Cortex of kidney (tissue), 1 donor: Measurements from ENCODE around the gene STK32C.
"Not testable (repeated sequence)": the region's sequence is repeated elsewhere in the genome, so short reads cannot be mapped to it uniquely, and the experiment has no call there.

Experiments used
- DNase-seq: peaks from one replicate; lab custom pipeline; 2025; lab: John Stamatoyannopoulos, UW

The STK32C gene

DNA sequence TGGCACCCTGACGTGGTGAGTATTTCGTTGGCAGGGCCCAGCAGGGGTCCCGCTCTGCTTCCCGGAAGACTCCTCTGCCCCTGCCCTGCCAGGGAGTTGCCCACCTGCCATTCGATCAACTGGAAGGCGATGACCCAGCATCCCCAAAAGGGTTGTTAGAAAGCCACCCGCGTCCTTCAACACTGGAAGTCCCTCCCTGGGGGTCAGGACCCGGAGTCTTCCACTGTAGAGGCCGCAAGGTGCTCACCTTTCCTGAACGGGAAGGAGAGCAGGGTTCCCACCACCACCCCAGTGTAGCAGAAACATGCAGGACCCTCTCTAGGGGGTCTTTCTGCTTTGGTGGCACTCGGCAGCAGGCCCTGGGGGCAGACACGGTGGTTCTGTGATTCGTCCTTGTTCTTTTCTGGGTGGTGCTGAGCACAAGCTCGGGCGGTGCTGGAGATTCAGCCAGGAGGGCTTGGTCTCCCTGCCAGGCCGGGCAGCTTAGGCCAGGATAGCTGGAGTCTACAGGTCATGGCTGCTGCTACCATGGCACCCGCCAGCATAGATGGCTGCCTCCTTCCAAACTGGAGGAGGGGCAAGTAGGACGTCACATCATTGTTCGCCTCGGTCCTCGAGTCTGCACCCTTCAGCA is 140.6 kb downstream of the STK32C start:
- DNase-seq: no peak

- DNase-seq: no peak
Observed at GRCh38 chr10:132166216-132166950, 141.4 kb downstream of the STK32C start.

DNA sequence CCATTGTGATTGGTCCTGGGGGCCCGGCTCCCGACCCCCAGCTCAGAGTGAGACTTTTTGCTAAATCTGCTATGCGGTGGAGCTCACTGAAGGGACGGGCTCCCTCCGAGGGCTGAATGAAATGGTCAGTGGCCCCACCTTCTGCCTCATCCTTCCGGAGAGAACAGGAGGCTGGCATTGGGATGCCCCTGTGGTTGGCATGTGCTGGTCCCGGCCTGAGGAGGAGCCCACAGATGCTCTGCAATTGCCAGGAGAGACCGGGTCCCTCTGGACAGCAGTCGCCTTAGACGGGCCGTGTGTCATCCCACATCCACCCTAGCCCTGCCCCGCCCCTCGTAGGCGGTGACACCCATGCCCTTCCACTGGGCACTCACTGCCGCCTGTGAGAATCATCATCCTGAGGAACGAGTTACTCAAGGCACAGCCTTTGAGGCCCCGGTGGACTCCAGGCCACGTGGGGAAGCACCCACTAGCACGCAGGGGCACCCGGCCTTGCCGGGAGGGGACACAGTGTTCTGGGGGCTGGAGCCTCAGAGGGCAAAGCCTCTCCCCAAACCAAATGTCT is 142.3 kb downstream of the STK32C start:
- no peak for DNase-seq

- DNase-seq: no peak
Observed at GRCh38 chr10:132164761-132165278, 142.9 kb downstream of the STK32C start.

GRCh38 chr10:132163826-132164515 is 143.8 kb downstream of the STK32C start:
- DNase-seq: no peak

DNA sequence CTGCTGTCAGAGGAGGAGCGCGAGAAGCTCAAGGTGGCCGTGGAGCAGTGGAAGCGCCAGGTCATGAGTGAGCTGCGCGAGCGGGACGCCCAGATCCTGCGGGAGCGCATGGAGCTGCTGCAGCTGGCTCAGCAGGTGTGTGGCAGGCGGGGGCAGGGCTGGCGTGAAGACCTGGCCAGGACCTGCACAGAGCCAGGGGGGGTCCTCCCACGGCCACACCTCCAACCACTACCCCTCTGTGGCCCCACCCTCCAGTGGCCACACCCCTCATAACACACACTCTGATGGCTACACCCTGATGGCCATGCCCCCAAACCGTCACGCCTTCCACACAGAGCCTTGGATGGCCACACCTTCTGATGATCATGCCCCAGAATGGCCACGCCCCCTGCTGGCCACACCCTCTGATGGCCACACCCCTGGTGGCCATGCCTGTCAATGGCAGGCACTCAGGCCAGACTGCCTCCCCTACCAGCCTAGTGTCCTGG is 144.4 kb downstream of the STK32C start:
- DNase-seq: no peak

DNA sequence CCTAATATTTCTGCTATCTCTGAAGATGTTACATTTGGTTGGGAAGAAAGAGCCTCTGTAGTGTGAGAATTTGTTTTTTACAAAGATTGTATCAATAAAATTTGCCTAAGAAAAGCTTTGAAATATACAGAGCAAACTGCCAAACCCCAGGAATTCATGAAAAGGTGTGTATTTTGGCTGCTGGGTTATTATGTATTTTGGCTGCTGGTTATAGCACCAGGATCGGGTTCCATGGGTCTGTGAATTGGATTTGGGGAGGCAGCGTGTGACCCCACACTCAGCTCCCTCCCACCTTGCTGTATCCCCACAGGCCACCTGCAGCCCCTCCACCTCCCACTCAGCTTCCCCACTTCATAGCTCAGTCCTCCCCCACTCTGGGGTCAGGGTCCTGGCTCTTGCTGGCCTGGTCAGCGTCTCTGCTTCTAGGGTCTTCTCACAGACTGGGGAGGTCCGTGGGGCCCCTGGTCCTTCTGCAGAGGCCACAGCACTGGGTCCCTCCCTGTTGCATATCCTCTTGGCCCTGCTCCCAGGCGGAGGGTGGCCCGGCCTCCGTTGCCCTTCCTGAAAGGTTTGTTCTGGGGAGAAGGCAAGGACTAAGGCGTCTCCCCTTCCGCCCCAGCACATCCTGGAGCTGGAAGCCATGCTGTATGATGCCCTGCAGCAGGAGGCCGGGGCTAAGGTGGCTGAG is 145.0 kb downstream of the STK32C start:
- DNase-seq: no peak

GRCh38 chr10:132162021-132162531 is 145.7 kb downstream of the STK32C start:
- DNase-seq: no peak

GRCh38 chr10:132160834-132161622 is 146.7 kb downstream of the STK32C start:
- not testable (repeated sequence) for DNase-seq

DNA sequence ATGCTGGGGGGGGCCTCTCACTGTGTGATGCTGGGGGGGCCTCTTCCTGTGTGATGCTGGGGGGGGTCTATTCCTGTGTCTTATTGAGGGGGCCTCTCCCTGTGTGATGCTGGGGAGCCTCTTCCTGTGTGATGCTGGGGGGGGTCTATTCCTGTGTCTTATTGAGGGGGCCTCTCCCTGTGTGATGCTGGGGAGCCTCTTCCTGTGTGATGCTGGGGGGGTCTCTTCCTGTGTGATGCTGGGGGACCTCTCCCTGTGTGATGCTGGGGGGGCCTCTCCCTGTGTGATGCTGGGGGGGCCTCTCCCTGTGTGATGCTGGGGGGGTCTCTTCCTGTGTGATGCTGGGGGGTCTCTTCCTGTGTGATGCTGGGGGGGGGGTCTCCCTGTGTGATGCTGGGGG is 147.5 kb downstream of the STK32C start:
- DNase-seq: not testable (repeated sequence)

- not testable (repeated sequence) for DNase-seq
Observed at GRCh38 chr10:132159302-132160230, 148.2 kb downstream of the STK32C start.

DNA sequence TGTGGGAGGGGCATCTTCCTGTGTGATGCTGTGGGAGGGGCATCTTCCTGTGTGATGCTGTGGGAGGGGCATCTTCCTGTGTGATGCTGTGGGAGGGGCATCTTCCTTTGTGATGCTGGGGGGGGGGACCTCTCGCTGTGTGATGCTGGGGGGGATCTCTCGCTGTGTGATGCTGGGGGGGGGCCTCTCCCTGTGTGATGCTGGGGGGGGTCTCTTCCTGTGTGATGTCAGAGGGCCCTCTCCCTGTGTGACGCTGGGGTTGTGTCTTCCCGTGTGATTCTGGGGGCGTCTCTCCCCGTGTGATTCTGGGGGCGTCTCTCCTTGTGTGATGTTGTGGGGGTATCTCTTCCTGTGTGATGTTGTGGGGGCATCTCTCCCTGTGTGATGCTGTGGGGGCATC is 148.9 kb downstream of the STK32C start:
- DNase-seq: no peak

- DNase-seq: no peak
Observed at GRCh38 chr10:132158122-132158741, 149.5 kb downstream of the STK32C start.
